Mesothelial cell of epicardium (in vitro differentiated cells): ENCODE data around the gene VWA3A. TPM values are rescaled to one million over a fixed set of nuclear protein-coding genes. Genes with fewer than 3 reads are reported as not detected.
A peak's percentile ranks its signal among the peaks of the same experiment; 100 is the strongest.

ENCODE experiments used
- DNase-seq, 2 experiments: peaks; one replicate each; pipeline ENCODE4 v3.0.0; 2021; ENCODE audit warnings: low spot score in 2 of 2; ENCODE audit not compliant: unreplicated experiment in 2 of 2
- H3K27ac Mint-ChIP-seq: 2 replicates; pipeline ENCODE4 v1.8.0; 2021; ENCODE audit warnings: mixed read lengths
- H3K27me3 Mint-ChIP-seq: 2 replicates; pipeline ENCODE4 v1.8.0; 2021; ENCODE audit warnings: low read depth, mixed read lengths
- H3K36me3 Mint-ChIP-seq: 2 replicates; pipeline ENCODE4 v1.8.0; 2021; ENCODE audit warnings: mixed read lengths
- H3K4me1 Mint-ChIP-seq: 2 replicates; pipeline ENCODE4 v1.8.0; 2021; ENCODE audit warnings: mixed read lengths
- H3K4me3 Mint-ChIP-seq: 2 replicates; pipeline ENCODE4 v1.8.0; 2021; ENCODE audit warnings: mild to moderate bottlenecking, moderate library complexity, mixed read lengths
- H3K9me3 Mint-ChIP-seq: 2 replicates; pipeline ENCODE4 v1.8.0; 2021; ENCODE audit warnings: mixed read lengths
- CTCF ChIP-seq: fragments of 200-600 bp; sonication (generic); IDR thresholded peaks from one replicate; pipeline ENCODE4 v1.5.0; 2021; ENCODE audit warnings: antibody characterized with exemption; ENCODE audit not compliant: unreplicated experiment
- total RNA-seq: library from RNA; stranded (reverse); gene quantifications from 3 replicates; pipeline ENCODE4 v1.2.1, GENCODE V29; 2021

Gene VWA3A
- total RNA-seq, 1 donor from 2014 or later, result 0.18 TPM

GRCh38 chr16:22198547-22199293 is 106.4 kb downstream of the VWA3A start:
- DNase-seq, result no peak
- no peak for TF ChIP-seq CTCF
- Mint-ChIP-seq H3K36me3 (no peaks in the 10 kb centered on the region), H3K4me1 (no peaks in the 10 kb centered on the region), H3K27ac (no peak overlapping the region), H3K9me3 (no peaks in the 10 kb centered on the region), H3K4me3 (no peak overlapping the region), H3K27me3 (peaks cover 3% of the 10 kb centered on the region)

GRCh38 chr16:22202261-22202637 is 109.9 kb downstream of the VWA3A start:
- Mint-ChIP-seq H3K27ac (no peak overlapping the region), H3K9me3 (no peaks in the 10 kb centered on the region), H3K36me3 (no peaks in the 10 kb centered on the region), H3K4me3 (no peak overlapping the region), H3K4me1 (peaks cover 6% of the 10 kb centered on the region), H3K27me3 (no peaks in the 10 kb centered on the region)
- DNase-seq, result no peak
- TF ChIP-seq CTCF, result no peak

- no peak overlapping the region for H3K27ac Mint-ChIP-seq
Observed at GRCh38 chr16:22203091-22203490, 110.8 kb downstream of the VWA3A start.

GRCh38 chr16:22204091-22204655 is 111.8 kb downstream of the VWA3A start:
- no peaks in the 10 kb centered on the region for H3K27me3 Mint-ChIP-seq
- no peaks in the 10 kb centered on the region for H3K36me3 Mint-ChIP-seq
- H3K4me3 Mint-ChIP-seq, result no peak overlapping the region
- TF ChIP-seq CTCF, result no peak
- DNase-seq, result no peak
- peaks cover 14% of the 10 kb centered on the region for H3K4me1 Mint-ChIP-seq
- H3K27ac Mint-ChIP-seq, result no peak overlapping the region
- no peaks in the 10 kb centered on the region for H3K9me3 Mint-ChIP-seq

More at GRCh38 chr16:22203091-22203490, 110.8 kb downstream of the VWA3A start:
- Mint-ChIP-seq H3K4me3 (no peak overlapping the region), H3K9me3 (no peaks in the 10 kb centered on the region), H3K36me3 (no peaks in the 10 kb centered on the region), H3K27me3 (no peaks in the 10 kb centered on the region), H3K4me1 (peaks cover 14% of the 10 kb centered on the region)
- TF ChIP-seq CTCF, result no peak
- no peak for DNase-seq

- H3K4me3 Mint-ChIP-seq, result peak overlapping the region; percentile 89
- peaks cover 2% of the 10 kb centered on the region for H3K36me3 Mint-ChIP-seq
- TF ChIP-seq CTCF, result no peak
- no peaks in the 10 kb centered on the region for H3K27me3 Mint-ChIP-seq
- no peak for DNase-seq
- peaks cover 14% of the 10 kb centered on the region for H3K4me1 Mint-ChIP-seq
- H3K27ac Mint-ChIP-seq, result peak overlapping the region; percentile 81
- H3K9me3 Mint-ChIP-seq, result no peaks in the 10 kb centered on the region
Observed at GRCh38 chr16:22205577-22206012, 113.3 kb downstream of the VWA3A start.
